ENCODE results near the gene STK10.

DNA sequence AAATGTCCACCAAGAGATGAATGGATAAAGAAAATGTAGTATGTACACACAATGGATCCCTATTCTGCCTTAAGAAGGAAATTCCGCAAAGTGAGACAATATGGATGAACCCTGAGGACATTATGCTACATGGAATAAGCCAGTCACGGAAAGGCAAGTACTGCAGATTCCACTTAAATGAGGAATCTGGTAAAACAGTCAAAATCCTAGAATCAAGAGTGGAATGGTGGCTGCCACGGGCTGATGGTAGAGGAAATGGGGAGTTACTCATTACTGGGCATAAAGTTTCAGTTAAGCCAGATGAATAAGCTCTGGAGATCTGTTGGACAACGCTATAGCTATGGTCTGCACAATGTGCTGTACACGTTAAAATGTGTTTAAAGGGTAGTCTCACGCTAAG lies 47.2 kb downstream of the STK10 start:
- TF ChIP-seq, protein P1, sequence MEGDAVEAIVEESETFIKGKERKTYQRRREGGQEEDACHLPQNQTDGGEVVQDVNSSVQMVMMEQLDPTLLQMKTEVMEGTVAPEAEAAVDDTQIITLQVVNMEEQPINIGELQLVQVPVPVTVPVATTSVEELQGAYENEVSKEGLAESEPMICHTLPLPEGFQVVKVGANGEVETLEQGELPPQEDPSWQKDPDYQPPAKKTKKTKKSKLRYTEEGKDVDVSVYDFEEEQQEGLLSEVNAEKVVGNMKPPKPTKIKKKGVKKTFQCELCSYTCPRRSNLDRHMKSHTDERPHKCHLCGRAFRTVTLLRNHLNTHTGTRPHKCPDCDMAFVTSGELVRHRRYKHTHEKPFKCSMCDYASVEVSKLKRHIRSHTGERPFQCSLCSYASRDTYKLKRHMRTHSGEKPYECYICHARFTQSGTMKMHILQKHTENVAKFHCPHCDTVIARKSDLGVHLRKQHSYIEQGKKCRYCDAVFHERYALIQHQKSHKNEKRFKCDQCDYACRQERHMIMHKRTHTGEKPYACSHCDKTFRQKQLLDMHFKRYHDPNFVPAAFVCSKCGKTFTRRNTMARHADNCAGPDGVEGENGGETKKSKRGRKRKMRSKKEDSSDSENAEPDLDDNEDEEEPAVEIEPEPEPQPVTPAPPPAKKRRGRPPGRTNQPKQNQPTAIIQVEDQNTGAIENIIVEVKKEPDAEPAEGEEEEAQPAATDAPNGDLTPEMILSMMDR (conservative IDR thresholded peaks at IDR 0.05): no peak
- no peak for TF ChIP-seq ZFX (IDR thresholded peaks at IDR 0.05)
